Measurements from ENCODE around the gene FGFBP2. TPM values are rescaled to one million over a fixed set of nuclear protein-coding genes. Genes with fewer than 3 reads are reported as not detected.
"Not testable (repeated sequence)": the region's sequence is repeated elsewhere in the genome, so short reads cannot be mapped to it uniquely, and the experiment has no call there.

FGFBP2 gene
- total RNA-seq, 1 donor from 2014 or later: not detected

DNA sequence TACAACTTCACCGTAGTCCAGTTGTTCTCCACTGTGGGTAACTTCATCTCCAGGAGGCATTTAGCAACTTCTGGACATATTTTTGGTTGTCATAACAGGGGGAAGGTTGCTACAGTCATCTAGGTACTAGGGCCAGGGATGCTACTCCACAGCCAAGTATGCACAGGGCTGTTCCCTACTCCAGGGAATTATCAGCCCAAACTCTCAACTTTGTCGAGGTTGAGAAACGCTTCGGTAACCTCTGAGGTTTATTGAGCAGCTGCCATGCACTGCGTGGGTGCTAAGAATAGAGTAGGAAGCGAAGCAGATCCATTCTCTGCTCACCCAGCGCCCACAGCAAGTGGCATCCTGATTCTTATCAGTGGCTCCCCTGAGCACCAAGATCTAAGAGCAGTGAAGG lies 32.7 kb downstream of the FGFBP2 start:
- DNase-seq (ENCODE audit: low read depth): no peak

DNA sequence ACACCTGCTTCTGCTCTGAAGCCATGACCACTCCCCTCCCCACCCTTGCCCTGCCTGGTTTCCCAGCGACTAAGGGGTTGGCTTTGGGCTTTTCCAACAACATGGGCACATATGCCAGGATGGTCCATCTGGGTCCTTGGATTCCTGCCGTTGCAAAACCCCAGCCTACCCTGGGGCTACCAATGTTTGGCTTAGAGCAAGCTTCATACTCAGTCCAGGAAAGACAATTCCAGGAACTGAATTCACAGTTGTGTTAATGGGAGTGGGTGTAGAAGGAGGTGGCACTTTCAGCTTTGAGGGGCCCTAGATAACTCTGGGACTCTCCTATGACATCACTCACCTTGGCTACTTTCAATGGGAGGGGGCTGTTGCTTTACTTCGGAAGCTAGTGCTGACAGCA lies 33.4 kb downstream of the FGFBP2 start:
- no peak for DNase-seq (ENCODE audit: low read depth)

DNA sequence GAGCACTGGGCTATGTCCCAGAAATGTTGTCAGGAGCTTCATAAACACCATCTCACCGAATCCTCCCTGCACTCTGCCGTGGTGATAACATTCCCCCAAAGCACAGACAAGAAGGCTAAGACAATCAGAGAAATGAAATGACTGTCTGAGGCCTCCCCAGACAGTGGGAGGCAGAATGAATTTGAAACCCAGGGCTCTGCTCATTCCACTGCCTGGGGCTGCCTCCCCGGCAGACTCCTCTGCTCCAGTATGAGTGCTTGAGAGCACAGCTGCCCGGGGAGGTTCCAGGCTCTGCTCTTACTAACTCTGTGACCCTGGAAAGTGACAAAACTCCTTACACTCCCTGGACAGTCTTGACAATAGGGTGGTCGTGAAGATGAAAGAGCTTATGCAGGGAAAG lies 34.1 kb downstream of the FGFBP2 start:
- no peak for DNase-seq (ENCODE audit: low read depth)

DNA sequence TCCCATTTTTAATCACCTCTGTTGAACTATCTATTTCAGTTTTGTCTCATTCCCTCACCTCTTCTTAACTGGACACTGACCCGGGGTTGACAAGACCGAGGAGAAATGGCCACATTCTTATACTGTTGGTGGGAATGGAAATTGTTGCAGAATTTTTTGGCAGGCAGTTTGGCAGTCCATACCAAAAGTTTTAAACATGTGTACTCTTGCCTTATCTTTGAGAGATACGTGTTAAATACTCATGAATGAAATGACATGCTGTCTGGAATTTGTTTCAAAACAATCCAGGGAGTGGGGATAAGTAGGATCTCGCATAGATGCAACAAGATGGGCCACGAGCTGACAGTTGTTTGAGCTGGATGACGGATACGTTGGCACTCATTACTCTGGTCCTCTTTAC lies 36.5 kb downstream of the FGFBP2 start:
- no peak for DNase-seq (ENCODE audit: low read depth)

DNA sequence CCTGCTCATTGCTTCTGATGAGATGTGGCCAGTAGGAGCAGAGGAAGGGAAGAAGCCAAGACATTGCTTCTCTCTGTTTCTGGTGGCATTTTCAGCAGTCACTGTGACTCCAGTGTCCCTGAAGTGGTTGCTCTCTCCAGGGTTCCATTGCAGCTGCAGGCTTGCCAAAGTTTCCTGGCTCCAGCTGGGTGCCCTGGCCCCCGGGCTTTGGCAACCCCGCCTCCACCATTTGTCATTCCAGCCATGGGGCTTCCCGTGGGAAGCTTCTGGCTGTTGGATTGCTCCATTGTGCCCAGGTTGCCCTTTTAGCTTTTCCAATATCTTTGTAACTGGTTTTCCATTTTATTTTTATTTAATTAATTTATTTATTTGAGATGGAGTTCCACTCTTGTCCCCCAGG lies 37.1 kb downstream of the FGFBP2 start:
- DNase-seq (ENCODE audit: low read depth): no peak

DNA sequence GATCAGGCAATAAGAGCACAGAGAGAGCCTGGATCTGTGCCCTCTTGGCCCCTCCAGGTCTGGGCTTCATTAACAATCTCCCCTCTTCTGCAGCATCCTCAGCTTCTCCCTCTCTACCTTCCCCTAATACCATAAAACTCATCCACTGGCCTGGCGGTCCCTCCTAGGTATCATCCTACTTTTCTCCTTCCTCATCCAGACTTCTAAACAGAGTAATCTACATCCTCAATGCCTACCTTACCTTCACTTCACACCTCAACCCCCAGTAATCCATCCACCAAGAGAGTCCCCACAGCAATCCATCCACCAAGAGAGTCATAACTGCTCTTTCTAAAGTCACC lies 41.4 kb downstream of the FGFBP2 start:
- DNase-seq (ENCODE audit: low read depth): no peak

DNA sequence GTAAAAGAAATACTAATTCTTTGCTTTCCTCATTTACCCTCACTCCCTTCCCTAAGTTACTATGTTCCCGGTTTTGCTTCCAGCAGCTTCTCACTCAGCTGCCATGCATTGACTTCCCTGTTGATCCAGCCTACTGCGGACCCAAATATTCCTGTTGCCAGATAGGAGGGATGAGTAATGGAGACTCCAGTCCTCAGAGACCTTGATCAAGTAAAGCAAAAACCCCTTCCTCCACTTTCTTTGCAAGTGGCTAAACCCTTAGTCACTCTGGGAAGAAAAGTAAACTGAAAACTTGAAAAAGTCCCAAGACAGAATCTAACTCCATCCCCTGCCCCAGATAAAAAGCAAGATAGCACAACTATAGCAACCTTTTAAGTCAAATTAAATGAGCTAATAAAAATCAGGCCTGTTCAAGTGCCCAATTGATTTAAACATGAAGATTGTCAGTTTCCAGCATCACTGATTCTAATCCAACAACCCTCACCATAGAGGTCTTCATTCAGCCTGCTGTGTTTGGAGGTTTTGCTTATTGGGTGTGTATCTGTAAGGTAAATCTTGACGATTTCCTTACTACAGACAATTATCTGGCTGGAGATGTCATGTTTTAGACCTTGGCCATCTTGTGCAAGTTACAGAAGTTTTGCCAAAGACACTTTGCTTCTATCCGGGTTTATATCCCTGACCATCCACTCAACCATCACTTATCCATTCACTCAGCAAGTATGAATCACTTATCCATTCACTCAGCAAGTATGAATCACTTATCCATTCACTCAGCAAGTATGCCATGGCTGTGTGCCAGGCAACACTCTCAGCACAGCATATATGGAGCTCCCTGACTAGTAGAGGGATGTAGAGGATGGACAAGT lies 42.0 kb downstream of the FGFBP2 start:
- DNase-seq (ENCODE audit: low read depth): peak; percentile 99

DNA sequence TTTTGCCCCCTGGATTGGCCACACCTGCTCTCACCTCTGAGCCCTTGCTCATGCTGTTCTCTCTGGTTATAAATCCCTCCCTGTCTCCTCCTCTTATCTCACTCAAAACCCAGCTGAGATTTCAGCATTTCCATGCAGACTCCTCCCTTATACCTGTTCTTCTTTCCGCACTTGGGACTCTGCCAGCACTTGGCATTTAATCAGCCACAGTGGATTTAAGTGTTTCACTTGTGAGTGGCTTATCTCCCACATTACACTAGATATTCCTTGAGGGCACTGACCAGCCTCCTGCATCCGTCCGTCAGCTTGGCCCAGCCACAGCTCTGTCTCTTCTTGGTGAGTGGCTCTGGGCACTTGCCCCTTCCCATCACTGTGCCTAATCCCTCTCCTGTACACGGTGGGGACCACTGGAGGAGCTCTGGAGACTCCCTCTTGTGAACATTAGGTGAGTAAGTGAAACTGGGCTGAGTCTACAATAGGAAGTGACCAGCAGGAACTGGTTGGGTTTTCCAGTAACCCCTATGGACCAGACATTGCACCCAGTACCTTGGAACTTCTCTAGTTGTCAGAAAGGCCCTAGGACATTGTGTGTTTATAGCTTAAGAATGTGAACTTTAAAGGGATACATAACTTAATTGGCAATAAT lies 44.4 kb downstream of the FGFBP2 start:
- peak; percentile 41 for DNase-seq (ENCODE audit: low read depth)

DNA sequence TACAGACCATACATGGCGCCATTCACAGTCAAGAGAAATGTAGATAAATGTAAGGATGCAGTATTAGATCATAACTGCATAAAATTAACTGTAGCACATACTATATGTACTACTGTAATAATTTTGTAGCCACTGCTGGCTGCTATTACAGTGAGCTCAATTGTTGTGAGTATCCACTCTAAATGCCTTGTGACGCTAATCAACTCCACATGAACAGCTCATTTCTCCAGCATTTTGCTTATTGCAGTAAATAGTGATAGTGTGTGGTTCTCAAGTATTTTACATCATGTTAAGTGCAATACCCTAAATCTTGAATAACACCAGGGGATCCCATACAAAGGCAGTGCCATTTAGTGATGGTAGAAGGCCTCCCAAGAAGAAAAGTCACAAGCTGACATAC lies 45.7 kb downstream of the FGFBP2 start:
- no peak for DNase-seq (ENCODE audit: low read depth)

DNA sequence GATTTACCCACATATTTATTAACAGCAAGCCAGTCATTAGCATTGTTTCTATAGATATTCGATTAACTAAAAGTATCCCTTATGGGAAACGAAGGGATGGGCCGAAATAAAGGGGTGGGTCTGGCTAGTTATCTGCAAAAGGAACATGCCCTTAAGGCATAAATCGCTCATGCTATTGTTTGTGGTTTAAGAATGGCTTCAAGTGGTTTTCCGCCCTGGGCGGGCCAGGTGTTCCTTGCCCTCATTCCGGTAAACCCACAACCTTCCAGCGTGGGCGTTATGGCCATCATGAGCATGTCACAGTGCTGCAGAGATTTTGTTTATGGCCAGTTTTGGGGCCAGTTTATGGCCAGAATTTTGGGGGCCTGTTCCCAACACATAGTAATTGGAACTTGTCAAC lies 46.6 kb downstream of the FGFBP2 start:
- not testable (repeated sequence) for DNase-seq (ENCODE audit: low read depth)

DNA sequence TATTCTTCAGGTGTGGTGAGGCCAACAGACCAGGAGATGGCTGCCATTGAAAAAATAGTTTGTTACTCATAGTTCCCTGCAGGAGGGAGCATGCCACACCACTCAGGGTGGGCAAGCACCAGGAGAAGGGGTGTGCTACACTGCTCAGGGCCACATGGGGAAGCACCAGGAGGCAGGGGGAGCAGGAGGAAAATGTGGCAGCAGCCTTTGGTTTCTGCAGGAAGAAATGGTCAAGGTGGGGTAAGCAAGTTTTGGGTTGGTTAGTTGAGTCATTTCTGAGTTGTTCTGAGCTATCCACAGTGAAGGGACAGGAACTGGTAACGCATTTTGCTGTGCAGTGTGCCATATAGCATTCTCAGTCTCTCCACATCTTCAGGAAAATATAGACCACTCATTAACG lies 48.2 kb downstream of the FGFBP2 start:
- no peak for DNase-seq (ENCODE audit: low read depth)

DNA sequence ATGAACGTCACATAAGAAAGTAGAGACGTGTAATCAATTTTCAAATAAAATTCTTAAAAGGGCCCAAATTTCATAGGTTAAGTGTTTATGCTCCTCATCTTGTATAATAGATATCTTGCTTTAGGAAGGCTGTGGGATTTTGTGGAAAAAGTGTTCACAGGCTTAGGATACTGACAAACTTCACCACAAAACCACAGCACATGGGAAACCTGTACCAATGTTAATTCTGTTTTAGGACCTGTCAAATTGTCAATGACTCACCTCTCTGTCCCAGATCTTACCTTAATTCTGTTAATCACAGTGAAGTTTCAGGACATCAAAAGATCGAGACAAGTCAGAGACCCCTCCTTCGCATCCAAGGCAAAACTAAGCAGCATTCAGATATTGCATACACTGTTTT lies 48.7 kb downstream of the FGFBP2 start:
- peak; percentile 64 for DNase-seq (ENCODE audit: low read depth)

DNA sequence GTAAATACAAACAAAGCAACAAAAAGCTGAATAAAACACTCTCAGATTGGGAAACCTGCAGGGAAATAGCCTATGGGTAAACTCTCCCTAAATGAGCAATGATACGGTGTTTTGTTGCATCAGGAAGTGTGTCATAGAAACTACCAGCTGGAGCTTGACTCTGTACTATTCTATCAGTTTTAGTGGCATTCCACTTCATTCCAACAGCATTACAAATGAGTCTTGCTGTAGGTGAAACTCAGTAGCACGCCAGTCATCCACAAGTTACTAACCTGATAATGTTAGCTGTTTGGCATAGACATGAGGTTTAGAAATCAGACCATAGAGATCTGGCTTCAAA lies 49.4 kb downstream of the FGFBP2 start:
- peak; percentile 100 for DNase-seq (ENCODE audit: low read depth)

DNA sequence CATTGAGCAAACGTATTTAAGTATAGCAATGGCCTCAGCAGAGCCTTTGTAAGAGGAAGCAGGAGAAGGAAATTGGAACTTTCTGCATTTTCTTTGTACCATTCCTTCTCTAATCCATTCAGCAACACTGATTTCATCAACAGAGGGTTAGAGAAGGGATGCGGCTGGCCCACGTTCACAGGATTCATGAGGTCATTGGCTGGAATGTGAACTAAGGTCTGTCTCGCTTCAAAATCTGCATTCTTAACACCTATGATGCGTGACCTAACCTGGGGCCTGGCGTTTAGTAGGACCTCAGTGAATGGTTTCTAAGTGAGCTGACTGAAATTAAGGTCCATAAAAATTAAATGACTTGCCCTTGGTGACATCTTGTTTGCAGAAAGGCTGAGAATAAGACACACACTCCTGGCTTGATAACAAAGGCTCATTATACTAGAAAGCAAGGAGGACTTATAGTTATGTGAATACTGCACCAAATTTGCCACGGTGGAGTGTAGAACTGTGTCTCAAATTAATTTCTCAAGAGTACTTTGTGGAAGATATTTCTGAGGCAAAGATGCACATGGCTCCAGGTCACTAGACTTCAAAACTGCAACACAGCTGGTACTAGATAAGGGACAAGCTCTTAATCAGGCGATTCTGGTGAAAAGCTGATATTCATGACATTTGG lies 49.9 kb downstream of the FGFBP2 start:
- DNase-seq (ENCODE audit: low read depth): peak; percentile 92

DNA sequence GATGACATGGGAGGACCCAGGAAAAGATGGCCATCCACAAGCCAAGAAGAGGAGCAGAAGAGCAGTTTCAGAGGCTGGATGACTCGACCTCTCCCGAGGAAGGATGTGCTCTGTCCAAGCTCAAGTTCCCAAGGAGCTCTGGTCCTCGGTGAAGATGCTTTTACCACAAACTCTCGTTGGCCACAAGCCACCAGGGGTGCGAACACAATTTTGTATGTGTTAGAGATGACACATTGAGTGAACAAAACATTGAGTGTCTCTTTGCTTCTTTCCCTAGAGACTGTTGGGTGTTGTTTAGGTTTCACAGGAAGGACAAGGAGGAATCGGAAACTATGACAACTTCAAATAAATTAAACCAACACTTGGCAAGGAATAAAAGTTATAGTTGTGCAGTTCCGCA lies 50.7 kb downstream of the FGFBP2 start:
- peak; percentile 41 for DNase-seq (ENCODE audit: low read depth)

Other genes starting within 250 kb of the FGFBP2 start
- gene CD38, start 184.8 kb downstream of the FGFBP2 start, total RNA-seq: 0.52 TPM in 1 of 2 replicates, not detected in the other
- gene FGFBP1, start 24.4 kb downstream of the FGFBP2 start, total RNA-seq: 0.50 and 19.1 TPM in 2 replicates
- gene PROM1, start 120.8 kb upstream of the FGFBP2 start, total RNA-seq: 61.6 and 98.4 TPM in 2 replicates

Measured in renal cortical epithelial cell (primary cell).